ENCODE results near the gene NTN4.

- TF ChIP-seq POLR2A (IDR thresholded peaks at IDR 0.05) (no peak), EP300 (IDR thresholded peaks at IDR 0.05) (no peak)
- TF ChIP-seq, protein P1, sequence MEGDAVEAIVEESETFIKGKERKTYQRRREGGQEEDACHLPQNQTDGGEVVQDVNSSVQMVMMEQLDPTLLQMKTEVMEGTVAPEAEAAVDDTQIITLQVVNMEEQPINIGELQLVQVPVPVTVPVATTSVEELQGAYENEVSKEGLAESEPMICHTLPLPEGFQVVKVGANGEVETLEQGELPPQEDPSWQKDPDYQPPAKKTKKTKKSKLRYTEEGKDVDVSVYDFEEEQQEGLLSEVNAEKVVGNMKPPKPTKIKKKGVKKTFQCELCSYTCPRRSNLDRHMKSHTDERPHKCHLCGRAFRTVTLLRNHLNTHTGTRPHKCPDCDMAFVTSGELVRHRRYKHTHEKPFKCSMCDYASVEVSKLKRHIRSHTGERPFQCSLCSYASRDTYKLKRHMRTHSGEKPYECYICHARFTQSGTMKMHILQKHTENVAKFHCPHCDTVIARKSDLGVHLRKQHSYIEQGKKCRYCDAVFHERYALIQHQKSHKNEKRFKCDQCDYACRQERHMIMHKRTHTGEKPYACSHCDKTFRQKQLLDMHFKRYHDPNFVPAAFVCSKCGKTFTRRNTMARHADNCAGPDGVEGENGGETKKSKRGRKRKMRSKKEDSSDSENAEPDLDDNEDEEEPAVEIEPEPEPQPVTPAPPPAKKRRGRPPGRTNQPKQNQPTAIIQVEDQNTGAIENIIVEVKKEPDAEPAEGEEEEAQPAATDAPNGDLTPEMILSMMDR (IDR thresholded peaks at IDR 0.05), result no peak
These were observed 6.4 kb upstream of the NTN4 start for GRCh38 chr12:95796982-95797289.
